H1 (cell line): Measurements from ENCODE around the gene IKZF2. TPM values are rescaled to one million over a fixed set of nuclear protein-coding genes. Genes with fewer than 3 reads are reported as not detected.

Source experiments
- CTCF ChIA-PET: fragments of 300-600 bp; sonication (Branson Sonifier 250); formaldehyde crosslinking; loops from one replicate; lab custom pipeline; 2021; ENCODE audit not compliant: partially characterized antibody; lab: Charles Lee
- POLR2A ChIA-PET: fragments of 300-600 bp; sonication (Branson Sonifier 250); formaldehyde crosslinking; loops from one replicate; lab custom pipeline; 2021; ENCODE audit warnings: inconsistent platforms; ENCODE audit not compliant: partially characterized antibody; lab: Charles Lee
- DNase-seq, 2 experiments: peaks; one replicate each; pipeline versions ENCODE4 v3.0.0 to v3.0.0-alpha.2; 2010 to 2022; ENCODE audit warnings: low spot score in 2 of 2, low read depth in 1 of 2, mixed read lengths in 1 of 2
- FAIRE-seq: peaks from 2 replicates; lab custom pipeline; 2011; peaks lifted over from hg19 to GRCh38; lab: Jason Lieb, UNC
- H2AFZ ChIP-seq: 2 replicates; pipeline ENCODE4 v1.8.1; 2012; ENCODE audit warnings: low read length, inconsistent platforms
- H2AK5ac ChIP-seq: 2 replicates; pipeline ENCODE4 v1.6.1; 2013; ENCODE audit warnings: low read depth, low read length
- H2BK120ac ChIP-seq: replicated peaks from 2 replicates; pipeline ENCODE3; 2013; ENCODE audit warnings: low read depth, low read length, inconsistent platforms
- H2BK12ac ChIP-seq: 2 replicates; pipeline ENCODE4 v1.6.1; 2013; ENCODE audit warnings: low read depth, low read length
- H2BK15ac ChIP-seq: 2 replicates; pipeline ENCODE4 v1.6.1; 2013; ENCODE audit warnings: low read length
- H2BK20ac ChIP-seq: 2 replicates; pipeline ENCODE4 v1.6.1; 2013; ENCODE audit warnings: low read length
- H2BK5ac ChIP-seq: 2 replicates; pipeline ENCODE4 v1.6.1; 2013; ENCODE audit warnings: low read depth, low read length
- H3K14ac ChIP-seq: 2 replicates; pipeline ENCODE4 v1.6.1; 2013; ENCODE audit warnings: inconsistent platforms; ENCODE audit not compliant: insufficient read length
- H3K18ac ChIP-seq: 2 replicates; pipeline ENCODE4 v1.6.1; 2013; ENCODE audit warnings: low read length; ENCODE audit errors: extremely low read depth
- H3K23ac ChIP-seq: 2 replicates; pipeline ENCODE4 v1.6.1; 2013; ENCODE audit warnings: inconsistent platforms; ENCODE audit not compliant: insufficient read length
- H3K23me2 ChIP-seq: 2 replicates; pipeline ENCODE4 v1.6.1; 2013; ENCODE audit warnings: low read depth, low read length
- H3K27ac ChIP-seq: 2 replicates; pipeline ENCODE4 v1.6.1; 2011; ENCODE audit warnings: low read depth, low read length, inconsistent platforms
- H3K27me3 ChIP-seq, 4 experiments: replicated peaks in 1 of 4; 1 replicate in 1 of 4; 2 replicates in 3 of 4; pipeline versions ENCODE4 v1.6.1 to v1.8.1; 2011 to 2013; ENCODE audit warnings: low read length in 3 of 4, mild to moderate bottlenecking in 3 of 4, inconsistent platforms in 2 of 4, mixed read lengths in 2 of 4, moderate library complexity in 1 of 4; ENCODE audit not compliant: control insufficient read depth in 3 of 4, insufficient read depth in 3 of 4; ENCODE audit errors: extremely low read depth in 1 of 4
- H3K36me3 ChIP-seq, 4 experiments: 2 replicates each; pipeline versions ENCODE4 v1.6.1 to v1.8.1; 2011 to 2013; ENCODE audit warnings: mild to moderate bottlenecking in 4 of 4, low read length in 3 of 4, moderate library complexity in 2 of 4, control low read depth in 1 of 4, inconsistent platforms in 1 of 4; ENCODE audit not compliant: insufficient read depth in 4 of 4, control insufficient read depth in 2 of 4
- H3K4ac ChIP-seq: replicated peaks from 2 replicates; pipeline ENCODE3; 2013; ENCODE audit warnings: low read length, low read depth, mixed read lengths, inconsistent platforms; ENCODE audit not compliant: insufficient read length
- H3K4me1 ChIP-seq, 4 experiments: replicated peaks in 1 of 4; 1 replicate in 1 of 4; 2 replicates in 3 of 4; pipeline versions ENCODE4 v1.6.1 to v1.8.1; 2011 to 2013; ENCODE audit warnings: low read length in 3 of 4, inconsistent platforms in 2 of 4, mixed read lengths in 1 of 4; ENCODE audit not compliant: insufficient read depth in 4 of 4, control insufficient read depth in 3 of 4
- H3K4me2 ChIP-seq, 2 experiments: 2 replicates each; pipeline versions ENCODE4 v1.6.1 to v1.8.1; 2011 to 2013; ENCODE audit warnings: low read depth in 2 of 2, low read length in 2 of 2, control low read depth in 1 of 2, inconsistent platforms in 1 of 2, mild to moderate bottlenecking in 1 of 2; ENCODE audit not compliant: insufficient read depth in 1 of 2
- H3K4me3 ChIP-seq, 4 experiments: fragments of 200-600, 300-600 bp in 1 of 4; sonication (generic), shearing (Covaris generic), sonication (Bioruptor Twin) in 1 of 4; 2 replicates each; pipeline versions ENCODE4 v1.5.1 to v1.8.1; 2011 to 2016; ENCODE audit warnings: low read length in 4 of 4, low read depth in 3 of 4, control low read depth in 2 of 4, inconsistent platforms in 2 of 4, mild to moderate bottlenecking in 2 of 4, mixed read lengths in 1 of 4, moderate library complexity in 1 of 4; ENCODE audit not compliant: insufficient read depth in 2 of 4; ENCODE audit errors: extremely low read depth in 1 of 4
- H3K56ac ChIP-seq: replicated peaks from 2 replicates; pipeline ENCODE3; 2013; ENCODE audit warnings: low read depth, mild to moderate bottlenecking, mixed read lengths, low read length, inconsistent platforms; ENCODE audit not compliant: insufficient read length
- H3K79me1 ChIP-seq: 2 replicates; pipeline ENCODE4 v1.6.1; 2013; ENCODE audit warnings: low read depth, low read length, control low read depth
- H3K79me2 ChIP-seq, 2 experiments: 2 replicates each; pipeline versions ENCODE4 v1.6.1 to v1.8.1; 2012 to 2013; ENCODE audit warnings: low read length in 2 of 2, mild to moderate bottlenecking in 2 of 2, inconsistent platforms in 1 of 2; ENCODE audit not compliant: insufficient read depth in 2 of 2, control insufficient read depth in 1 of 2
- H3K9ac ChIP-seq, 4 experiments: replicated peaks in 1 of 4; 1 replicate in 1 of 4; 2 replicates in 3 of 4; pipeline versions ENCODE4 v1.6.1 to v1.8.1; 2011 to 2013; ENCODE audit warnings: low read depth in 3 of 4, low read length in 3 of 4, control low read depth in 2 of 4, mild to moderate bottlenecking in 2 of 4, moderate library complexity in 2 of 4, inconsistent platforms in 1 of 4; ENCODE audit errors: extremely low read depth in 1 of 4
- H3K9me3 ChIP-seq, 2 experiments: 2 replicates each; pipeline versions ENCODE4 v1.6.1 to v1.8.1; 2012 to 2013; ENCODE audit warnings: mild to moderate bottlenecking in 2 of 2, moderate library complexity in 2 of 2, control low read depth in 1 of 2, inconsistent platforms in 1 of 2, low read depth in 1 of 2, low read length in 1 of 2, mixed read lengths in 1 of 2; ENCODE audit not compliant: insufficient read depth in 2 of 2
- H4K20me1 ChIP-seq, 2 experiments: replicated peaks in 1 of 2; 2 replicates each; pipeline versions ENCODE3 to v1.8.1; 2011 to 2013; ENCODE audit warnings: inconsistent platforms in 2 of 2, low read length in 2 of 2, mild to moderate bottlenecking in 1 of 2; ENCODE audit not compliant: insufficient read depth in 2 of 2, control insufficient read depth in 1 of 2
- H4K5ac ChIP-seq: 2 replicates; pipeline ENCODE4 v1.6.1; 2013; ENCODE audit warnings: low read length, low read depth, mixed read lengths, inconsistent platforms; ENCODE audit not compliant: insufficient read length
- H4K8ac ChIP-seq: 2 replicates; pipeline ENCODE4 v1.8.0; 2013; ENCODE audit warnings: mild to moderate bottlenecking, moderate library complexity, low read length, inconsistent platforms; ENCODE audit not compliant: insufficient read depth; ENCODE audit errors: extremely low read depth
- H4K91ac ChIP-seq: replicated peaks from 2 replicates; pipeline ENCODE3; 2013; ENCODE audit warnings: low read length, mixed read lengths, inconsistent platforms; ENCODE audit not compliant: insufficient read length
- ASH2L ChIP-seq: fragments of 200-600, 300-600 bp; sonication (generic); IDR thresholded peaks from one replicate; pipeline ENCODE4 v1.7.1; 2017; ENCODE audit warnings: low read length
- ATF2 ChIP-seq: IDR thresholded peaks from 2 replicates; pipeline ENCODE4 v1.6.1; 2012; ENCODE audit warnings: low read length, inconsistent platforms
- CTBP2 ChIP-seq: IDR thresholded peaks from 2 replicates; pipeline ENCODE4 v1.7.0; 2011; ENCODE audit warnings: borderline replicate concordance, mild to moderate bottlenecking, moderate library complexity, mixed read lengths, low read length; ENCODE audit not compliant: insufficient read depth, insufficient read length
- EGR1 ChIP-seq: IDR thresholded peaks from 2 replicates; pipeline ENCODE4 v1.6.1; 2011; ENCODE audit warnings: low read depth, low read length, borderline replicate concordance
- KDM4A ChIP-seq: IDR thresholded peaks from one replicate; pipeline ENCODE4 v1.7.1; 2012; ENCODE audit warnings: low read depth, mild to moderate bottlenecking, moderate library complexity, low read length, inconsistent platforms; ENCODE audit not compliant: severe bottlenecking
- KDM5A ChIP-seq: fragments of 200-600 bp; IDR thresholded peaks from 2 replicates; pipeline ENCODE4 v1.7.1; 2012; ENCODE audit warnings: mild to moderate bottlenecking, low read length, inconsistent platforms, mixed read lengths
- MAX ChIP-seq: IDR thresholded peaks from 2 replicates; pipeline ENCODE4 v1.6.1; 2012; ENCODE audit warnings: inconsistent platforms
- RAD21 ChIP-seq, 2 experiments: IDR thresholded peaks in 1 of 2; conservative IDR thresholded peaks in 1 of 2; 2 replicates each; pipeline ENCODE4 v1.6.1; 2011; ENCODE audit warnings: low read depth in 2 of 2, low read length in 2 of 2, improper control_type of control experiment in 1 of 2, inconsistent platforms in 1 of 2, mild to moderate bottlenecking in 1 of 2, moderate library complexity in 1 of 2
- RFX5 ChIP-seq: IDR thresholded peaks from 2 replicates; pipeline ENCODE4 v1.6.1; 2011; ENCODE audit warnings: low read depth, low read length, improper control_type of control experiment, borderline replicate concordance
- SP2 ChIP-seq: IDR thresholded peaks from 2 replicates; pipeline ENCODE4 v1.6.1; 2012; ENCODE audit warnings: mild to moderate bottlenecking, low read length, inconsistent platforms
- TCF12 ChIP-seq: IDR thresholded peaks from 2 replicates; pipeline ENCODE4 v1.6.1; 2011; ENCODE audit warnings: low read depth, mild to moderate bottlenecking, low read length
- WGBS, 2 experiments: shearing (Covaris generic) in 1 of 2; methylation state at CpG; one replicate each; pipeline versions ENCODE4 v1.1.6 to v1.1.7; 2013 to 2015; ENCODE audit warnings: low lambda C conversion rate in 2 of 2, mixed read lengths in 2 of 2, inconsistent platforms in 1 of 2, low coverage in 1 of 2, missing lambda C conversion rate in 1 of 2; ENCODE audit not compliant: insufficient replicate concordance in 2 of 2, insufficient coverage in 1 of 2, insufficient read length in 1 of 2; ENCODE audit errors: extremely low coverage in 1 of 2, missing lambda C conversion rate in 1 of 2; 5-methylcytosine and 5-hydroxymethylcytosine counted together
- polyA plus RNA-seq, 7 experiments: library from polyadenylated mRNA; depleted of rRNA in 3 of 7; stranded (reverse) in 5 of 7; unstranded in 2 of 7; fragments of >200 nt in 5 of 7; fragments of 200-250 nt in 2 of 7; gene quantifications; 1 replicate in 5 of 7; 2 replicates in 1 of 7; 4 replicates in 1 of 7; pipeline versions ENCODE4 v1.2.1 to v1.2.3, GENCODE V29; 2011 to 2013; ENCODE audit warnings: missing spikeins in 2 of 7, mixed read lengths in 2 of 7
- total RNA-seq: library from RNA; stranded (reverse); fragmentation: NEBNext Ultra II Directional; extraction: Animal tissue kit (Norgen Biotek cat#: 25700); gene quantifications from 2 replicates; pipeline ENCODE4 v1.2.1, GENCODE V29; 2021

IKZF2 gene
- total and polyA plus RNA-seq, 2 of the 8 experiments (the other 6 are each of a cell fraction or from before 2014, with no cell fraction given): 1.7 to 4.4 TPM

- no peak for FAIRE-seq
- CTCF ChIA-PET: no interaction called here
- TF ChIP-seq KDM4A (no peak), EGR1 (no peak), CTBP2 (no peak), TCF12 (no peak), ATF2 (no peak), KDM5A (no peak), RAD21 (IDR thresholded peaks at IDR 0.05 in 1 of 2, conservative IDR thresholded peaks at IDR 0.05 in 1 of 2; ENCODE audit: low read depth in 2 of 2, low read length in 2 of 2) (no peak), ASH2L (no peak), MAX (no peak), SP2 (no peak), RFX5 (no peak)
These were observed 150.0 kb downstream of the IKZF2 start for GRCh38 chr2:213001297-213001910.

More at GRCh38 chr2:213001297-213001910, 150.0 kb downstream of the IKZF2 start:
- Histone ChIP-seq H3K4me2 (no peak overlapping the region), H3K18ac (no peak overlapping the region), H3K56ac (no peak overlapping the region), H3K36me3 (no peaks in the 10 kb centered on the region), H3K79me1 (no peaks in the 10 kb centered on the region), H2BK5ac (no peak overlapping the region), H3K4ac (no peak overlapping the region), H2BK15ac (no peak overlapping the region), H3K4me3 (no peak overlapping the region), H4K91ac (no peak overlapping the region), H3K4me1 (no peaks in the 10 kb centered on the region), H2BK20ac (no peak overlapping the region), H3K9me3 (no peaks in the 10 kb centered on the region), H3K79me2 (no peaks in the 10 kb centered on the region), H2AFZ (no peak overlapping the region), H2BK12ac (no peak overlapping the region), H2AK5ac (no peak overlapping the region), H3K23ac (no peak overlapping the region), H3K27ac (no peak overlapping the region), H4K8ac (no peak overlapping the region), H3K9ac (no peak overlapping the region), H3K14ac (no peak overlapping the region), H3K27me3 (no peaks in the 10 kb centered on the region), H4K5ac (no peak overlapping the region), H3K23me2 (no peaks in the 10 kb centered on the region), H4K20me1 (no peaks in the 10 kb centered on the region), H2BK120ac (no peak overlapping the region)
- POLR2A ChIA-PET: no interaction called here
- 86% methylated on average over 3 of the region's 3 CpGs; no CpG with 5 or more reads in 1 of the 2 experiments for WGBS, 2 experiments
- DNase-seq: no peak
